Measurements from ENCODE around the gene HOXC12. TPM values are rescaled to one million over a fixed set of nuclear protein-coding genes. Genes with fewer than 3 reads are reported as not detected.
A peak's percentile ranks its signal among the peaks of the same experiment; 100 is the strongest.

HOXC12 gene
- polyA plus RNA-seq, 4 donors = not detected

GRCh38 chr12:53976823-53977595 is 22.3 kb downstream of the HOXC12 start:
- FAIRE-seq (no peak), DNase-seq (no peak)
- H3K4me3 ChIP-seq (ENCODE audit: low read depth in 1 of 3, low read length in 3 of 3) = no peak overlapping the region
- 33 to 52% (median 38%) methylated on average over 8 to 9 of the region's 9 CpGs for WGBS, 3 donors
- H3K36me3 ChIP-seq (ENCODE audit: control insufficient read depth in 3 of 3, insufficient read depth in 2 of 3, low read depth in 1 of 3, low read length in 3 of 3) = no peaks in the 10 kb centered on the region
- no peak overlapping the region for H3K27ac ChIP-seq (ENCODE audit: low read depth in 1 of 3, low read length in 2 of 3)
- H3K9me3 ChIP-seq (ENCODE audit: control insufficient read depth in 2 of 2, insufficient read depth in 1 of 2, low read depth in 1 of 2, low read length in 1 of 2) = peaks cover 0 to 16% of the 10 kb centered on the region in 2 donors
- H3K27me3 ChIP-seq (ENCODE audit: control insufficient read depth in 3 of 3, insufficient read depth in 3 of 3, low read length in 3 of 3) = peaks cover 0 to 88% (median 66%) of the 10 kb centered on the region in 3 donors
- H3K4me1 ChIP-seq (ENCODE audit: control insufficient read depth in 3 of 3, insufficient read depth in 2 of 3, low read depth in 1 of 3, low read length in 2 of 3) = peaks cover 3 to 36% (median 13%) of the 10 kb centered on the region in 3 donors

- FAIRE-seq = no peak
- 3 to 6% (median 5%) methylated on average over 11 of the region's 11 CpGs for WGBS, 3 donors
- peak; percentile 40 to 89 for DNase-seq
- Histone ChIP-seq H3K4me3 (ENCODE audit: low read depth in 1 of 3, low read length in 3 of 3) (peak overlapping the region in 1 of 3 donors; percentile 40), H3K27me3 (ENCODE audit: control insufficient read depth in 3 of 3, insufficient read depth in 3 of 3, low read length in 3 of 3) (peaks cover 0 to 88% (median 65%) of the 10 kb centered on the region in 3 donors), H3K9me3 (ENCODE audit: control insufficient read depth in 2 of 2, insufficient read depth in 1 of 2, low read depth in 1 of 2, low read length in 1 of 2) (peaks cover 0 to 16% of the 10 kb centered on the region in 2 donors), H3K36me3 (ENCODE audit: control insufficient read depth in 3 of 3, insufficient read depth in 2 of 3, low read depth in 1 of 3, low read length in 3 of 3) (no peaks in the 10 kb centered on the region), H3K27ac (ENCODE audit: low read depth in 1 of 3, low read length in 2 of 3) (peak overlapping the region in 1 of 3 donors; percentile 97), H3K4me1 (ENCODE audit: control insufficient read depth in 3 of 3, insufficient read depth in 2 of 3, low read depth in 1 of 3, low read length in 2 of 3) (peaks cover 3 to 36% (median 13%) of the 10 kb centered on the region in 3 donors)
These were observed 23.1 kb downstream of the HOXC12 start for GRCh38 chr12:53977596-53978445.

GRCh38 chr12:53978477-53979356 is 24.0 kb downstream of the HOXC12 start:
- peak overlapping the region in 2 of 3 donors; percentile 5 to 97 for H3K27ac ChIP-seq (ENCODE audit: low read depth in 1 of 3, low read length in 2 of 3)
- H3K27me3 ChIP-seq (ENCODE audit: control insufficient read depth in 3 of 3, insufficient read depth in 3 of 3, low read length in 3 of 3) = peaks cover 0 to 88% (median 65%) of the 10 kb centered on the region in 3 donors
- peaks cover 0 to 16% of the 10 kb centered on the region in 2 donors for H3K9me3 ChIP-seq (ENCODE audit: control insufficient read depth in 2 of 2, insufficient read depth in 1 of 2, low read depth in 1 of 2, low read length in 1 of 2)
- peak overlapping the region in 1 of 3 donors; percentile 40 for H3K4me3 ChIP-seq (ENCODE audit: low read depth in 1 of 3, low read length in 3 of 3)
- DNase-seq = peak; percentile 91
- H3K36me3 ChIP-seq (ENCODE audit: control insufficient read depth in 3 of 3, insufficient read depth in 2 of 3, low read depth in 1 of 3, low read length in 3 of 3) = no peaks in the 10 kb centered on the region
- peaks cover 3 to 36% (median 10%) of the 10 kb centered on the region in 3 donors for H3K4me1 ChIP-seq (ENCODE audit: control insufficient read depth in 3 of 3, insufficient read depth in 2 of 3, low read depth in 1 of 3, low read length in 2 of 3)
- 1 to 10% (median 8%) methylated on average over 15 of the region's 15 CpGs for WGBS, 3 donors
- FAIRE-seq = no peak

DNA sequence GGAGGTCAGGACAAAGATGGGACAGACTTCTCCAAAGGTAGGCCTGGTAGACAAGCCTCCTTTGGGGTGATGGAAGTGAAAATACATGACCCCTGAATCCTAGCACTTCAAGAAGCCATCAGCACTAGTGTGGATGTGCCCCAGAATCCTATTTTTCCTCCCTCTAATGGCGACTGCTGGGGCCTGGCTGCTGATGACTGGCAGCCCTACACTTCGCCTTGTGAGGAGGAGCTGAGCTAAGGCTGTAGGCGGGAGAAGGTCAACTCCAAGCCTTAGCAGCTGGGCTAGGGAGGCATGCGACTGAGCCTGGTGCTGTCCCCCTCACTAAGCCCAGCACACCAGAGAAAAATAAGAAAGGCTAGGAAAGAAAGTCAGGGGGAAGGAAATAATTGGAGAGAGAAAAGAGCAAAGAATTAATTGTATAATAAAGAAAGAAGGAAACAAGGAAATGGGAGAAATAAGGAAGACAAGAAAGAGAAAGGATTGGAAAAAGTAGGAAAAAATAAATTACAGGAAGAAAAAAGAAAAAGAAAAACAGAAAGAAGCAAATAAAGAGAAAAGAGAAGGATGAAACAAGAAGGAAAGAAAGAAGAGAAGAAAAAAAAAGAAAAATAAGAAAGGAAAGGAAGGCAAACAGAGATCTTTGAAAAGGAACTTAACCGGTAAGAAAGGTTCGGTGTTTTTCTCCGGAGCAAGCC is 25.6 kb downstream of the HOXC12 start:
- no peak for FAIRE-seq
- peaks cover 0 to 87% (median 65%) of the 10 kb centered on the region in 3 donors for H3K27me3 ChIP-seq (ENCODE audit: control insufficient read depth in 3 of 3, insufficient read depth in 3 of 3, low read length in 3 of 3)

GRCh38 chr12:53980802-53981496 is 26.2 kb downstream of the HOXC12 start:
- H3K4me1 ChIP-seq (ENCODE audit: control insufficient read depth in 3 of 3, insufficient read depth in 2 of 3, low read depth in 1 of 3, low read length in 2 of 3) = peaks cover 3 to 32% (median 6%) of the 10 kb centered on the region in 3 donors
- H3K9me3 ChIP-seq (ENCODE audit: control insufficient read depth in 2 of 2, insufficient read depth in 1 of 2, low read depth in 1 of 2, low read length in 1 of 2) = peaks cover 0 to 13% of the 10 kb centered on the region in 2 donors
- FAIRE-seq (no peak), DNase-seq (no peak)
- WGBS, 3 donors = 43 to 79% (median 59%) methylated on average over 15 of the region's 15 CpGs
- H3K27me3 ChIP-seq (ENCODE audit: control insufficient read depth in 3 of 3, insufficient read depth in 3 of 3, low read length in 3 of 3) = peaks cover 0 to 87% (median 66%) of the 10 kb centered on the region in 3 donors
- H3K4me3 ChIP-seq (ENCODE audit: low read depth in 1 of 3, low read length in 3 of 3) = no peak overlapping the region
- no peaks in the 10 kb centered on the region for H3K36me3 ChIP-seq (ENCODE audit: control insufficient read depth in 3 of 3, insufficient read depth in 2 of 3, low read depth in 1 of 3, low read length in 3 of 3)
- no peak overlapping the region for H3K27ac ChIP-seq (ENCODE audit: low read depth in 1 of 3, low read length in 2 of 3)

More for the DNA sequence above, 25.6 kb downstream of the HOXC12 start:
- 49 to 74% (median 52%) methylated on average over 7 of the region's 7 CpGs for WGBS, 3 donors
- H3K4me3 ChIP-seq (ENCODE audit: low read depth in 1 of 3, low read length in 3 of 3) = no peak overlapping the region
- no peaks in the 10 kb centered on the region for H3K36me3 ChIP-seq (ENCODE audit: control insufficient read depth in 3 of 3, insufficient read depth in 2 of 3, low read depth in 1 of 3, low read length in 3 of 3)
- peaks cover 0 to 16% of the 10 kb centered on the region in 2 donors for H3K9me3 ChIP-seq (ENCODE audit: control insufficient read depth in 2 of 2, insufficient read depth in 1 of 2, low read depth in 1 of 2, low read length in 1 of 2)
- H3K4me1 ChIP-seq (ENCODE audit: control insufficient read depth in 3 of 3, insufficient read depth in 2 of 3, low read depth in 1 of 3, low read length in 2 of 3) = peaks cover 0 to 32% (median 5%) of the 10 kb centered on the region in 3 donors
- no peak for DNase-seq
- no peak overlapping the region for H3K27ac ChIP-seq (ENCODE audit: low read depth in 1 of 3, low read length in 2 of 3)

DNA sequence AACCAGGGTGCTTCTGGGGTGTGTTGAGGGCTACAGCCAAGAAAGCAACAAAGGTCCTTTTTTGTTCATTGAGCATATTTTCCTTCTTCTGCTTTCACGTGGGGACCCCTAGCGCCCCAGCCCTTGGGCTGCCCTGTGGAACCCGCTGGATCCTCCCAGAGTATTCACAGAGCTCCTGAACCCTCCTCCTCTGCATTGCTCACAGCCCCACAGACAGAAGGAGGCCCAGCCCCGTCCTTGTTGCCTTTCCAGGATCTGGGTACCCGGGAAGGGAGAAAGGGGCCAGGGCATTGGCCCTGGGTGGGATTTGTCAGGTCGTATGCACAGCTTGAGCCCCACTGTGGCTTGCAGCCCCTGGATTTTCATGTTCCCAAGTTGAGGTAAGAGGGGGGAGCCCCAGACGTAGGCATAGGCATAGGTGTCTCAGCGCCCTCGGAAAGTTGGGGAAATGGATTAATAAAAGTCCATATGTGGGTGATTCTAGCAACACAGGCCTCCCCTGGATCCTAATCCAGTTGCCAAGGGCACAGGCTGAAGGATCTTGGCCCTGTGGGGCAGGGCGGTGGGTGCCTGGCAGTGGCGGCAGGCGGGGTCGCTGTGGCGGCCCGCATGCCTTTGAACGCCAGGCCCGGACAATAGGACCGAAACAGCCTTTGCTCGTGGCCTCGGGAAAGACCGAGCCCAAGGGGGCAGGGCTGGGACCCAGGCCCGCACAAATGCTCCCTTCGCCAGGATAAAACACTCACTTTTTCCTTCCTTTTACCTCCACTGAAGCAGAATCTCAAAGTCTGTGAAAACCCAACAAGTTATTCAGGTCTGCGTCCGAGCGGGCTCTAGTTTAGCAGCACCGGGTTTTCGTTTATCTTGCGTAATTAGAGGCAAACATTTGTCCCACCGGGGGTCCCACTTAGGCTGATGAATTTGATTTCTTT is 27.2 kb downstream of the HOXC12 start:
- no peak for FAIRE-seq
- H3K27ac ChIP-seq (ENCODE audit: low read depth in 1 of 3, low read length in 2 of 3) = no peak overlapping the region
- peaks cover 5 to 37% (median 6%) of the 10 kb centered on the region in 3 donors for H3K4me1 ChIP-seq (ENCODE audit: control insufficient read depth in 3 of 3, insufficient read depth in 2 of 3, low read depth in 1 of 3, low read length in 2 of 3)
- no peak overlapping the region for H3K4me3 ChIP-seq (ENCODE audit: low read depth in 1 of 3, low read length in 3 of 3)
- no peaks in the 10 kb centered on the region for H3K36me3 ChIP-seq (ENCODE audit: control insufficient read depth in 3 of 3, insufficient read depth in 2 of 3, low read depth in 1 of 3, low read length in 3 of 3)
- 38 to 73% (median 66%) methylated on average over 30 of the region's 30 CpGs for WGBS, 3 donors
- no peak for DNase-seq
- peaks cover 0 to 4% of the 10 kb centered on the region in 2 donors for H3K9me3 ChIP-seq (ENCODE audit: control insufficient read depth in 2 of 2, insufficient read depth in 1 of 2, low read depth in 1 of 2, low read length in 1 of 2)
- H3K27me3 ChIP-seq (ENCODE audit: control insufficient read depth in 3 of 3, insufficient read depth in 3 of 3, low read length in 3 of 3) = peaks cover 0 to 87% (median 68%) of the 10 kb centered on the region in 3 donors
